GM23338 (cell line): ENCODE results near the gene CLCN4.

ENCODE experiments used
- CREB1 ChIP-seq: fragments of 250-450 bp; sonication (Bioruptor Pico); IDR thresholded peaks from 2 replicates; pipeline ENCODE4 v1.5.0; 2020; ENCODE audit warnings: low read depth, mild to moderate bottlenecking, moderate library complexity
- CTCF ChIP-seq, 2 experiments: fragments of 200-600 bp in 1 of 2; sonication (generic) in 1 of 2; conservative IDR thresholded peaks; 2 replicates each; pipeline versions ENCODE4 v1.5.1 to v1.6.1; 2016 to 2017; ENCODE audit warnings: antibody characterized with exemption in 2 of 2, low read depth in 2 of 2, mild to moderate bottlenecking in 2 of 2, moderate library complexity in 1 of 2
- EZH2phosphoT487 ChIP-seq: fragments of 200-600 bp; sonication (generic); IDR thresholded peaks from one replicate; pipeline ENCODE4 v1.8.1; 2018; ENCODE audit warnings: antibody characterized with exemption; ENCODE audit not compliant: unreplicated experiment
- JUNB ChIP-seq: IDR thresholded peaks from one replicate; pipeline ENCODE4 v1.6.1; 2016; ENCODE audit warnings: antibody characterized with exemption; ENCODE audit not compliant: unreplicated experiment
- POLR2AphosphoS5 ChIP-seq: IDR thresholded peaks from 2 replicates; pipeline ENCODE4 v1.6.1; 2016; ENCODE audit warnings: antibody characterized with exemption, low read depth
- REST ChIP-seq: IDR thresholded peaks from one replicate; pipeline ENCODE4 v1.6.1; 2018; ENCODE audit warnings: antibody characterized with exemption; ENCODE audit not compliant: unreplicated experiment

DNA sequence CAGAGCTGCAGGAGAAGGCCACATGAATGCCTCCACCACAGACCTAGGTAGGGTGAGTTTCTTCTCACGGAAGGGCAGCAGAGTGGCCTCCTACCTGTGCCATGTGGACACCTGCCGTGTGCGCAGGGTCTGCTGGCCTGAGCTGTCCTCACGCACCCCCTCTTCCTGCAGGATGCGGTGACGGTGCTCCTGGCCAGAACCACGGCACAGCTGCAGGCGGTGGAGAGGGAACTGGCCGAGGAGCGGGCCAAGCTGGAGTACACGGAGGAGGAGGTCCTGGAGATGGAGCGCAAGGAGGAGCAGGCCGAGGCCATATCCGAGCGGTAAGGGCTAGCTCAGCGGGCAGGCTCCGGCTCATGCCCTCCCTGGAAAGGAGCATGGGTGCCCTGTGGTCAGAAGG lies 28.4 kb upstream of the CLCN4 start:
- TF ChIP-seq POLR2AphosphoS5 (no peak), REST (no peak), CREB1 (CRISPR knock-in tag) (no peak), CTCF (conservative IDR thresholded peaks at IDR 0.05; ENCODE audit: low read depth in 2 of 2) (no peak), JUNB (no peak), EZH2phosphoT487 (no peak)
